ENCODE results near the gene PLPP3.

DNA sequence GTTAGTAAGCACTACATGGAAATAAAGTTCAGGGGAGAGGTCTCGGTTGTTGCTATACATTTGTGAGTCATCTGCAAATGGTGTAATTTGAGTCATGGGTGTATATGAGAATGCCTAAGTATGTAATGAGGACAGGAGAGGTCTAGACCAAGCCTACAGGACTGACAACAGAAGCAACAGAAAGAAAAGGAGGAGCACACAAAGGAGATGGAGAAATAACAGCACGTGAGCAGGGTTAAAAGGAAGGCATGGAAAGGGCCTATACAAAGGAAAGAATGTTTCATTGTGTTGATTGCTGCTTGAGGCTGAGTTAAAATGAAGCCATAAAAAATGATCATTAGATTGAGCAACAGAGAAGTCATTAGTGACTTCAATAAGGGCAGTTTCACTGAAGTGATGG is 37.8 kb upstream of the PLPP3 start:
- TF ChIP-seq CTCF (IDR thresholded peaks at IDR 0.05) (no peak), POLR2AphosphoS5 (IDR thresholded peaks at IDR 0.05) (no peak), POLR2A (IDR thresholded peaks at IDR 0.05; ENCODE audit: low read depth) (no peak)
